ENCODE results near the gene CCL25. TPM values are rescaled to one million over a fixed set of nuclear protein-coding genes. Genes with fewer than 3 reads are reported as not detected.

Gene CCL25
- total and polyA plus RNA-seq, 2 donors (not counting 3 experiments of a cell fraction or from before 2014, with no cell fraction given) = not detected

- no peaks in the 10 kb centered on the region for H3K27me3 ChIP-seq (ENCODE audit: control insufficient read depth in 2 of 2, insufficient read depth in 2 of 2, low read length in 2 of 2)
- TF ChIP-seq CTCF (IDR thresholded peaks at IDR 0.05; ENCODE audit: extremely low read depth in 1 of 2, insufficient read depth in 1 of 2, low read depth in 1 of 2, low read length in 2 of 2) = no peak
- no peak for TF ChIP-seq GATA2 (IDR thresholded peaks at IDR 0.05; ENCODE audit: insufficient read depth, insufficient read length, low read depth, low read length)
- TF ChIP-seq POLR2A (IDR thresholded peaks at IDR 0.05; ENCODE audit: low read depth, low read length) = no peak
- H3K79me2 ChIP-seq (ENCODE audit: control insufficient read depth, insufficient read depth, low read length) = no peaks in the 10 kb centered on the region
- H3K9me3 ChIP-seq (replicated peaks; ENCODE audit: control insufficient read depth, insufficient read depth, low read length) = no peaks in the 10 kb centered on the region
- no peak overlapping the region for H3K4me3 ChIP-seq (replicated peaks in 1 of 3; ENCODE audit: insufficient read depth in 1 of 3, low read depth in 1 of 3, low read length in 3 of 3)
- H3K27ac ChIP-seq (ENCODE audit: insufficient read depth, low read depth, low read length) = no peak overlapping the region
- ChIA-PET CTCF (no interaction called here), POLR2A (no interaction called here)
- no TSS peak for BruUV-seq (replicated peaks)
- FAIRE-seq = no peak
- H3K36me3 ChIP-seq (ENCODE audit: control insufficient read depth in 2 of 2, extremely low read depth in 1 of 2, insufficient read depth in 2 of 2, low read length in 2 of 2) = no peaks in the 10 kb centered on the region
- no peak overlapping the region for H2AFZ ChIP-seq (ENCODE audit: low read depth, low read length)
- intact Hi-C loops (cut with micrococcal nuclease) (no loop called here), dilution Hi-C loops (cut with MboI; ENCODE audit: extremely low pct_ligation_motif_present, low sequenced_read_pairs) (no loop called here)
- H3K9me1 ChIP-seq (replicated peaks; ENCODE audit: control insufficient read depth, extremely low read depth, insufficient read depth, low read length) = no peaks in the 10 kb centered on the region
- H3K4me1 ChIP-seq (ENCODE audit: control insufficient read depth, extremely low read depth, insufficient read depth, low read length) = peaks cover 5% of the 10 kb centered on the region
- no peaks in the 10 kb centered on the region for H4K20me1 ChIP-seq (replicated peaks; ENCODE audit: control insufficient read depth, extremely low read depth, insufficient read depth, low read length)
- no peak overlapping the region for H3K9ac ChIP-seq (replicated peaks; ENCODE audit: extremely low read depth, insufficient read depth, low read length)
- DNase-seq (ENCODE audit: low read depth, low spot score) = no peak
- no peak overlapping the region for H3K4me2 ChIP-seq (ENCODE audit: insufficient read depth, low read length)
Measured at GRCh38 chr19:8046569-8047165, 5.9 kb upstream of the CCL25 start.

GRCh38 chr19:8050274-8051096 is 2.1 kb upstream of the CCL25 start:
- Histone ChIP-seq H3K9me1 (replicated peaks; ENCODE audit: control insufficient read depth, extremely low read depth, insufficient read depth, low read length) (no peaks in the 10 kb centered on the region), H4K20me1 (replicated peaks; ENCODE audit: control insufficient read depth, extremely low read depth, insufficient read depth, low read length) (no peaks in the 10 kb centered on the region), H3K4me1 (ENCODE audit: control insufficient read depth, extremely low read depth, insufficient read depth, low read length) (peaks cover 5% of the 10 kb centered on the region), H3K79me2 (ENCODE audit: control insufficient read depth, insufficient read depth, low read length) (no peaks in the 10 kb centered on the region), H3K4me2 (ENCODE audit: insufficient read depth, low read length) (peak overlapping the region; percentile 36), H3K9ac (replicated peaks; ENCODE audit: extremely low read depth, insufficient read depth, low read length) (no peak overlapping the region), H3K4me3 (replicated peaks in 1 of 3; ENCODE audit: insufficient read depth in 1 of 3, low read depth in 1 of 3, low read length in 3 of 3) (no peak overlapping the region), H3K36me3 (ENCODE audit: control insufficient read depth in 2 of 2, extremely low read depth in 1 of 2, insufficient read depth in 2 of 2, low read length in 2 of 2) (no peaks in the 10 kb centered on the region), H2AFZ (ENCODE audit: low read depth, low read length) (peak overlapping the region; percentile 94), H3K27me3 (ENCODE audit: control insufficient read depth in 2 of 2, insufficient read depth in 2 of 2, low read length in 2 of 2) (no peaks in the 10 kb centered on the region), H3K27ac (ENCODE audit: insufficient read depth, low read depth, low read length) (no peak overlapping the region), H3K9me3 (replicated peaks; ENCODE audit: control insufficient read depth, insufficient read depth, low read length) (no peaks in the 10 kb centered on the region)
- BruUV-seq (replicated peaks) = no TSS peak
- intact Hi-C loops (cut with micrococcal nuclease) = no loop called here
- dilution Hi-C loops (cut with MboI; ENCODE audit: extremely low pct_ligation_motif_present, low sequenced_read_pairs) = no loop called here
- peak; percentile 80 for FAIRE-seq
- CTCF ChIA-PET = no interaction called here
- TF ChIP-seq MYC (IDR thresholded peaks at IDR 0.05; ENCODE audit: low read depth, low read length) = no peak
- no peak for TF ChIP-seq POLR2A (IDR thresholded peaks at IDR 0.05; ENCODE audit: low read depth, low read length)
- no peak for TF ChIP-seq JUN (IDR thresholded peaks at IDR 0.05; ENCODE audit: borderline replicate concordance, insufficient read depth, insufficient read length, low read depth)
- no peak for TF ChIP-seq GATA2 (IDR thresholded peaks at IDR 0.05; ENCODE audit: insufficient read depth, insufficient read length, low read depth, low read length)
- TF ChIP-seq POLR2AphosphoS5 (IDR thresholded peaks at IDR 0.05; ENCODE audit: insufficient read depth, low read depth, low read length) = no peak
- no peak for TF ChIP-seq MAX (IDR thresholded peaks at IDR 0.05; ENCODE audit: insufficient read depth, insufficient read length)
- no peak for TF ChIP-seq CTCF (IDR thresholded peaks at IDR 0.05; ENCODE audit: extremely low read depth in 1 of 2, insufficient read depth in 1 of 2, low read depth in 1 of 2, low read length in 2 of 2)
- no peak for TF ChIP-seq FOS (IDR thresholded peaks at IDR 0.05; ENCODE audit: borderline replicate concordance, insufficient read depth, low read length)
- no peak for TF ChIP-seq EZH2 (IDR thresholded peaks at IDR 0.05; ENCODE audit: borderline replicate concordance, low read depth, low read length, severe bottlenecking)
- POLR2A ChIA-PET = interaction anchor here (0.6 kb wide), 1 partner anchor 1082 kb away, joined by 4 read pairs; no protein-coding TSS in a partner anchor
- peak; percentile 81 for DNase-seq (ENCODE audit: low read depth, low spot score)

All from endothelial cell of umbilical vein (primary cell).